ENCODE data around the gene NALF2.

Gene NALF2

GRCh38 chrX:69503782-69504625, at the start of gene NALF2:
Gene NALF2, plus strand, starts transcription at chrX:69504326. Its CDS starts 957 bp downstream, at chrX:69505283.
- DNase-seq: peak; percentile 46

- no peak for DNase-seq
Measured at GRCh38 chrX:69457756-69458155, 46.4 kb upstream of the NALF2 start.

GRCh38 chrX:69466546-69466945, 37.6 kb upstream of the NALF2 start:
- no peak for DNase-seq

GRCh38 chrX:69469975-69470374, 34.2 kb upstream of the NALF2 start:
- no peak for DNase-seq

- DNase-seq: no peak
Measured at GRCh38 chrX:69489625-69490024, 14.5 kb upstream of the NALF2 start.

- DNase-seq: peak; percentile 0
Measured at GRCh38 chrX:69493193-69493592, 10.9 kb upstream of the NALF2 start.

- no peak for DNase-seq
Measured at GRCh38 chrX:69493766-69494165, 10.4 kb upstream of the NALF2 start.

GRCh38 chrX:69496183-69496582, 7.9 kb upstream of the NALF2 start:
- no peak for DNase-seq

- DNase-seq: no peak
Measured at GRCh38 chrX:69501429-69501828, 2.7 kb upstream of the NALF2 start.

- peak; percentile 43 for DNase-seq
Measured at GRCh38 chrX:69503228-69503781, 821 bp upstream of the NALF2 start.

GRCh38 chrX:69504626-69505612, 793 bp downstream of the NALF2 start:
- peak; percentile 7 for DNase-seq

GRCh38 chrX:69505772-69506616, 1.9 kb downstream of the NALF2 start:
- DNase-seq: no peak

GRCh38 chrX:69506617-69507499, 2.7 kb downstream of the NALF2 start:
- DNase-seq: no peak

GRCh38 chrX:69507500-69507789, 3.3 kb downstream of the NALF2 start:
- DNase-seq: no peak

GRCh38 chrX:69508610-69509009, 4.5 kb downstream of the NALF2 start:
- DNase-seq: no peak

- no peak for DNase-seq
Measured at GRCh38 chrX:69510137-69510715, 6.1 kb downstream of the NALF2 start.

GRCh38 chrX:69510914-69511513, 6.9 kb downstream of the NALF2 start:
- no peak for DNase-seq

- DNase-seq: no peak
Measured at GRCh38 chrX:69522052-69522451, 17.9 kb downstream of the NALF2 start.

GRCh38 chrX:69523314-69523713, 19.2 kb downstream of the NALF2 start:
- DNase-seq: no peak

GRCh38 chrX:69524781-69525363, 20.7 kb downstream of the NALF2 start:
- DNase-seq: no peak
